Measurements from ENCODE around the gene VAV2. TPM values are rescaled to one million over a fixed set of nuclear protein-coding genes. Genes with fewer than 3 reads are reported as not detected.

The VAV2 gene
- total and polyA plus RNA-seq, 2 experiments from 2014 or later = 8.1 to 28.9 TPM

DNA sequence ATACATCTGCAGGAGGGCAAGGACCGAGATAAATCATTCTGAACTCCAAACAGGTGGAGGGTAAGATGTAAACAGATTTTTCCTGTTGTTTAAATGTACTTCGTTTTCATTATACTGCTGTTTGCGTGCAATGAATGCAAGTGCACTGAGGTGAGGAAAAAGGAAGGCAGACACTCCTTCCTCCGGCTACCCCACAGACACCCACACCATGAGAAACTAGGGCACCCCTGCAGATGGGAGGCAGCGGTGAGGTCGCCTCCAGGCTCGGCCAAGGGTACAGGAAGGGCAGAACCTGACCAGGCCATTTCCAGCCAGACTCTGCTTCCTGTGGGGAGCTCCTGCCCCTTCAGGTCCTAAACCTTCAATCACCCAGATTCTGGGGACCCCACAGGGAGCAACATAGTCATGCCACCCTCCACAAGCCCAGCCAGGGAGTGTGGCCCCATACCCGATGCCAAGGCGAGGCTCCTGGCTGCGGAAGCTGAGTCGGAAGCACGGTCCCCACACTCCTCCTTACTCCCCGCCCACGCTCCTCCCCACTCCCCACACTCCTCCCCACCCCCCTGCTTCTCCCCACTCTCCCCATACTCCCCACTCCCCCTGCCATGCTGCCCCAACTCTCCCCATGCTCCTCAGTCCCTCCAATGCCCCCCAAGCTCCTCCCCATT lies 37.1 kb downstream of the VAV2 start:
- H3K4me2 ChIP-seq = no peak overlapping the region
- no peak for ATAC-seq
- no peaks in the 10 kb centered on the region for H3K27me3 ChIP-seq (ENCODE audit: insufficient read depth)
- TF ChIP-seq JUNB (IDR thresholded peaks at IDR 0.05; ENCODE audit: unreplicated experiment) (no peak), EZH2 (IDR thresholded peaks at IDR 0.05; ENCODE audit: low read depth, unreplicated experiment) (no peak), ZNF331 (CRISPR knock-in tag; IDR thresholded peaks at IDR 0.05; ENCODE audit: low read depth) (no peak), CREB1 (CRISPR knock-in tag; IDR thresholded peaks at IDR 0.05; ENCODE audit: low read depth) (no peak), STAT1 (IDR thresholded peaks at IDR 0.05; ENCODE audit: unreplicated experiment) (no peak), POLR2AphosphoS5 (IDR thresholded peaks at IDR 0.05; ENCODE audit: low read depth) (no peak), NANOG (IDR thresholded peaks at IDR 0.05; ENCODE audit: borderline replicate concordance) (no peak), EZH2phosphoT487 (IDR thresholded peaks at IDR 0.05; ENCODE audit: unreplicated experiment) (no peak), ZNF114 (CRISPR knock-in tag; IDR thresholded peaks at IDR 0.05) (no peak)
- TF ChIP-seq, protein P1, sequence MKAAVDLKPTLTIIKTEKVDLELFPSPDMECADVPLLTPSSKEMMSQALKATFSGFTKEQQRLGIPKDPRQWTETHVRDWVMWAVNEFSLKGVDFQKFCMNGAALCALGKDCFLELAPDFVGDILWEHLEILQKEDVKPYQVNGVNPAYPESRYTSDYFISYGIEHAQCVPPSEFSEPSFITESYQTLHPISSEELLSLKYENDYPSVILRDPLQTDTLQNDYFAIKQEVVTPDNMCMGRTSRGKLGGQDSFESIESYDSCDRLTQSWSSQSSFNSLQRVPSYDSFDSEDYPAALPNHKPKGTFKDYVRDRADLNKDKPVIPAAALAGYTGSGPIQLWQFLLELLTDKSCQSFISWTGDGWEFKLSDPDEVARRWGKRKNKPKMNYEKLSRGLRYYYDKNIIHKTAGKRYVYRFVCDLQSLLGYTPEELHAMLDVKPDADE (IDR thresholded peaks at IDR 0.05) = no peak
- TF ChIP-seq, protein P2, sequence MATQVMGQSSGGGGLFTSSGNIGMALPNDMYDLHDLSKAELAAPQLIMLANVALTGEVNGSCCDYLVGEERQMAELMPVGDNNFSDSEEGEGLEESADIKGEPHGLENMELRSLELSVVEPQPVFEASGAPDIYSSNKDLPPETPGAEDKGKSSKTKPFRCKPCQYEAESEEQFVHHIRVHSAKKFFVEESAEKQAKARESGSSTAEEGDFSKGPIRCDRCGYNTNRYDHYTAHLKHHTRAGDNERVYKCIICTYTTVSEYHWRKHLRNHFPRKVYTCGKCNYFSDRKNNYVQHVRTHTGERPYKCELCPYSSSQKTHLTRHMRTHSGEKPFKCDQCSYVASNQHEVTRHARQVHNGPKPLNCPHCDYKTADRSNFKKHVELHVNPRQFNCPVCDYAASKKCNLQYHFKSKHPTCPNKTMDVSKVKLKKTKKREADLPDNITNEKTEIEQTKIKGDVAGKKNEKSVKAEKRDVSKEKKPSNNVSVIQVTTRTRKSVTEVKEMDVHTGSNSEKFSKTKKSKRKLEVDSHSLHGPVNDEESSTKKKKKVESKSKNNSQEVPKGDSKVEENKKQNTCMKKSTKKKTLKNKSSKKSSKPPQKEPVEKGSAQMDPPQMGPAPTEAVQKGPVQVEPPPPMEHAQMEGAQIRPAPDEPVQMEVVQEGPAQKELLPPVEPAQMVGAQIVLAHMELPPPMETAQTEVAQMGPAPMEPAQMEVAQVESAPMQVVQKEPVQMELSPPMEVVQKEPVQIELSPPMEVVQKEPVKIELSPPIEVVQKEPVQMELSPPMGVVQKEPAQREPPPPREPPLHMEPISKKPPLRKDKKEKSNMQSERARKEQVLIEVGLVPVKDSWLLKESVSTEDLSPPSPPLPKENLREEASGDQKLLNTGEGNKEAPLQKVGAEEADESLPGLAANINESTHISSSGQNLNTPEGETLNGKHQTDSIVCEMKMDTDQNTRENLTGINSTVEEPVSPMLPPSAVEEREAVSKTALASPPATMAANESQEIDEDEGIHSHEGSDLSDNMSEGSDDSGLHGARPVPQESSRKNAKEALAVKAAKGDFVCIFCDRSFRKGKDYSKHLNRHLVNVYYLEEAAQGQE (IDR thresholded peaks at IDR 0.05; ENCODE audit: unreplicated experiment) = no peak
- TF ChIP-seq, protein P3, sequence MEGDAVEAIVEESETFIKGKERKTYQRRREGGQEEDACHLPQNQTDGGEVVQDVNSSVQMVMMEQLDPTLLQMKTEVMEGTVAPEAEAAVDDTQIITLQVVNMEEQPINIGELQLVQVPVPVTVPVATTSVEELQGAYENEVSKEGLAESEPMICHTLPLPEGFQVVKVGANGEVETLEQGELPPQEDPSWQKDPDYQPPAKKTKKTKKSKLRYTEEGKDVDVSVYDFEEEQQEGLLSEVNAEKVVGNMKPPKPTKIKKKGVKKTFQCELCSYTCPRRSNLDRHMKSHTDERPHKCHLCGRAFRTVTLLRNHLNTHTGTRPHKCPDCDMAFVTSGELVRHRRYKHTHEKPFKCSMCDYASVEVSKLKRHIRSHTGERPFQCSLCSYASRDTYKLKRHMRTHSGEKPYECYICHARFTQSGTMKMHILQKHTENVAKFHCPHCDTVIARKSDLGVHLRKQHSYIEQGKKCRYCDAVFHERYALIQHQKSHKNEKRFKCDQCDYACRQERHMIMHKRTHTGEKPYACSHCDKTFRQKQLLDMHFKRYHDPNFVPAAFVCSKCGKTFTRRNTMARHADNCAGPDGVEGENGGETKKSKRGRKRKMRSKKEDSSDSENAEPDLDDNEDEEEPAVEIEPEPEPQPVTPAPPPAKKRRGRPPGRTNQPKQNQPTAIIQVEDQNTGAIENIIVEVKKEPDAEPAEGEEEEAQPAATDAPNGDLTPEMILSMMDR (conservative IDR thresholded peaks at IDR 0.05; ENCODE audit: low read depth in 2 of 2) = no peak
- TF ChIP-seq, protein P4, sequence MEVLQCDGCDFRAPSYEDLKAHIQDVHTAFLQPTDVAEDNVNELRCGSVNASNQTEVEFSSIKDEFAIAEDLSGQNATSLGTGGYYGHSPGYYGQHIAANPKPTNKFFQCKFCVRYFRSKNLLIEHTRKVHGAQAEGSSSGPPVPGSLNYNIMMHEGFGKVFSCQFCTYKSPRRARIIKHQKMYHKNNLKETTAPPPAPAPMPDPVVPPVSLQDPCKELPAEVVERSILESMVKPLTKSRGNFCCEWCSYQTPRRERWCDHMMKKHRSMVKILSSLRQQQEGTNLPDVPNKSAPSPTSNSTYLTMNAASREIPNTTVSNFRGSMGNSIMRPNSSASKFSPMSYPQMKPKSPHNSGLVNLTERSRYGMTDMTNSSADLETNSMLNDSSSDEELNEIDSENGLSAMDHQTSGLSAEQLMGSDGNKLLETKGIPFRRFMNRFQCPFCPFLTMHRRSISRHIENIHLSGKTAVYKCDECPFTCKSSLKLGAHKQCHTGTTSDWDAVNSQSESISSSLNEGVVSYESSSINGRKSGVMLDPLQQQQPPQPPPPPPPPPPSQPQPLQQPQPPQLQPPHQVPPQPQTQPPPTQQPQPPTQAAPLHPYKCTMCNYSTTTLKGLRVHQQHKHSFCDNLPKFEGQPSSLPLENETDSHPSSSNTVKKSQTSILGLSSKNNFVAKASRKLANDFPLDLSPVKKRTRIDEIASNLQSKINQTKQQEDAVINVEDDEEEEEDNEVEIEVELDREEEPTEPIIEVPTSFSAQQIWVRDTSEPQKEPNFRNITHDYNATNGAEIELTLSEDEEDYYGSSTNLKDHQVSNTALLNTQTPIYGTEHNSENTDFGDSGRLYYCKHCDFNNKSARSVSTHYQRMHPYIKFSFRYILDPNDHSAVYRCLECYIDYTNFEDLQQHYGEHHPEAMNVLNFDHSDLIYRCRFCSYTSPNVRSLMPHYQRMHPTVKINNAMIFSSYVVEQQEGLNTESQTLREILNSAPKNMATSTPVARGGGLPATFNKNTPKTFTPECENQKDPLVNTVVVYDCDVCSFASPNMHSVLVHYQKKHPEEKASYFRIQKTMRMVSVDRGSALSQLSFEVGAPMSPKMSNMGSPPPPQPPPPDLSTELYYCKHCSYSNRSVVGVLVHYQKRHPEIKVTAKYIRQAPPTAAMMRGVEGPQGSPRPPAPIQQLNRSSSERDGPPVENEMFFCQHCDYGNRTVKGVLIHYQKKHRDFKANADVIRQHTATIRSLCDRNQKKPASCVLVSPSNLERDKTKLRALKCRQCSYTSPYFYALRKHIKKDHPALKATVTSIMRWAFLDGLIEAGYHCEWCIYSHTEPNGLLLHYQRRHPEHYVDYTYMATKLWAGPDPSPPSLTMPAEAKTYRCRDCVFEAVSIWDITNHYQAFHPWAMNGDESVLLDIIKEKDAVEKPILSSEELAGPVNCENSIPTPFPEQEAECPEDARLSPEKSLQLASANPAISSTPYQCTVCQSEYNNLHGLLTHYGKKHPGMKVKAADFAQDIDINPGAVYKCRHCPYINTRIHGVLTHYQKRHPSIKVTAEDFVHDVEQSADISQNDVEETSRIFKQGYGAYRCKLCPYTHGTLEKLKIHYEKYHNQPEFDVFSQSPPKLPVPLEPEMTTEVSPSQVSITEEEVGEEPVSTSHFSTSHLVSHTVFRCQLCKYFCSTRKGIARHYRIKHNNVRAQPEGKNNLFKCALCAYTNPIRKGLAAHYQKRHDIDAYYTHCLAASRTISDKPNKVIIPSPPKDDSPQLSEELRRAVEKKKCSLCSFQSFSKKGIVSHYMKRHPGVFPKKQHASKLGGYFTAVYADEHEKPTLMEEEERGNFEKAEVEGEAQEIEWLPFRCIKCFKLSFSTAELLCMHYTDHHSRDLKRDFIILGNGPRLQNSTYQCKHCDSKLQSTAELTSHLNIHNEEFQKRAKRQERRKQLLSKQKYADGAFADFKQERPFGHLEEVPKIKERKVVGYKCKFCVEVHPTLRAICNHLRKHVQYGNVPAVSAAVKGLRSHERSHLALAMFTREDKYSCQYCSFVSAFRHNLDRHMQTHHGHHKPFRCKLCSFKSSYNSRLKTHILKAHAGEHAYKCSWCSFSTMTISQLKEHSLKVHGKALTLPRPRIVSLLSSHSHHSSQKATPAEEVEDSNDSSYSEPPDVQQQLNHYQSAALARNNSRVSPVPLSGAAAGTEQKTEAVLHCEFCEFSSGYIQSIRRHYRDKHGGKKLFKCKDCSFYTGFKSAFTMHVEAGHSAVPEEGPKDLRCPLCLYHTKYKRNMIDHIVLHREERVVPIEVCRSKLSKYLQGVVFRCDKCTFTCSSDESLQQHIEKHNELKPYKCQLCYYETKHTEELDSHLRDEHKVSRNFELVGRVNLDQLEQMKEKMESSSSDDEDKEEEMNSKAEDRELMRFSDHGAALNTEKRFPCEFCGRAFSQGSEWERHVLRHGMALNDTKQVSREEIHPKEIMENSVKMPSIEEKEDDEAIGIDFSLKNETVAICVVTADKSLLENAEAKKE (CRISPR knock-in tag; IDR thresholded peaks at IDR 0.05) = no peak
- no peaks in the 10 kb centered on the region for H3K9me2 ChIP-seq (ENCODE audit: insufficient read depth)
- Mint-ChIP-seq H3K4me1 (peaks cover 52% of the 10 kb centered on the region), H3K27me3 (ENCODE audit: insufficient read depth, low read depth, poor library complexity) (peaks cover 23% of the 10 kb centered on the region), H3K4me3 (peak overlapping the region; percentile 8; the same call in 1 of the 3 replicates), H3K27ac (peak overlapping the region; percentile 86; the same call in 1 of the 2 replicates), H3K36me3 (ENCODE audit: low read depth) (no peaks in the 10 kb centered on the region), H3K9me3 (no peaks in the 10 kb centered on the region)
- H3K27ac ChIP-seq (ENCODE audit: low read depth) = no peak overlapping the region
- peaks cover 32% of the 10 kb centered on the region for H3K4me1 ChIP-seq (ENCODE audit: insufficient read depth)
- no peak overlapping the region for H3K4me3 ChIP-seq
- DNase-seq (ENCODE audit: low spot score) = no peak
- H2AFZ ChIP-seq = no peak overlapping the region
- H3K36me3 ChIP-seq (ENCODE audit: insufficient read depth) = no peaks in the 10 kb centered on the region; the same call in 1 of the 2 replicates
- peaks cover 10% of the 10 kb centered on the region; the same call in 1 of the 2 replicates for H4K20me1 ChIP-seq (replicated peaks; ENCODE audit: insufficient read depth)
- H3K79me2 ChIP-seq (replicated peaks; ENCODE audit: insufficient read depth) = peaks cover 66% of the 10 kb centered on the region
- peaks cover 10% of the 10 kb centered on the region; the same call in 1 of the 2 replicates for H3F3A ChIP-seq (replicated peaks; ENCODE audit: low read depth)

All from GM23338 (cell line).